Heart left ventricle (tissue), 13 donors: ENCODE results near the gene ABHD17A.

Source experiments
- CTCF ChIP-seq, 12 donors: fragments of 200-600 bp; sonication (generic) in 4 of 12; IDR thresholded peaks; one replicate each; pipeline versions ENCODE4 v1.5.0 to v1.8.0; 2018 to 2022; ENCODE audit warnings: antibody characterized with exemption in 12 of 12, mild to moderate bottlenecking in 5 of 12
- POLR2A ChIP-seq, 2 donors: fragments of 450-650 bp; IDR thresholded peaks; one replicate each; pipeline ENCODE4 v1.6.1; 2017; ENCODE audit warnings: antibody characterized with exemption in 2 of 2, mild to moderate bottlenecking in 2 of 2, moderate library complexity in 2 of 2
- donor health status: ischemic (EF 13 %, LVEDD 7.1; RV severe dilation, severe dysfunction).
- donor health status: DM: no; HTN: yes; CAD: no.
- donor health status: DM: no; HTN: no; CAD: no.
- donor health status: ischemic (EF 25% LVEDD 6.9; RV normal size, moderate dysfunction).
- donor health status: ischemic (EF 25% LVEDD 5.7; RV mildly dilated, moderate dysfunction).
- donor health status: ischemic (EF 35%, LVEDD 5.7; RV mildly dilated, moderate dysfunction).
- donor health status: nonischemic (EF 11% LVEDD 7.7; RV severe dilation, severe dysfunction).
- donor health status: DM: yes; HTN: yes; CAD: no.
- donor health status: PGD.
- donor health status: ischemic (EF 29% LVEDD 5.4; RV normal size, mild dysfunction).
- donor health status: nonischemic (EF 23%, LVEDD 6.1; RV moderate dilation, normal function).

DNA sequence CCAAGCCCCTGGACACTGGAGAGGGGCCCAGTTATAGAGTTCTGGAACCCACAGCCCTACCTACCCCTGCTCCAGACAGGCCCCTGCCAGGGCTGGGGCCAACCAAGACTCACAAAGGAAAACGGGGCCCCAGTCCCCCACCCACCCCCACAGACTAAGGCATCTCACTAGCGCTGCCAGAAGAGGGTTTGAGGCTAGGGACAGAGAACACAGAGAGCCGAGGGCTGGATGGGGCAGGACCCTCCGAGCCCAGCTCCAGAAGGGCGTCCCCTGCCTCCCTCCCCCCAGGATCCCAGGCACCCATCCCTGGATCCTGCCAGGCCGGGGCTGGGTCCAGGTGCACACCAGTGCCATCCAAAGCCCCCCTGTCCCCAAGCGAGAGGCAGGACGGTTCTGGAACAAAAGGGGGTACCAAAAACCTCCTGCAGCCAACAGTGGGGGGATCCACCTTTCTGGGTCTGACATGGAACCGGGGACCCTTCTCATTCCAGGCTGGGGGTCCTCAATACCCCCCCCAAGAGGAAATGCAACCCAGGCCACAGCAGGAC lies 32.6 kb downstream of the ABHD17A start:
- TF ChIP-seq POLR2A (IDR thresholded peaks at IDR 0.05), result no peak
- TF ChIP-seq CTCF (IDR thresholded peaks at IDR 0.05), result no peak
